DOHH2 (cell line): ENCODE results near the gene TECRL.

Experiments
- CTCF ChIP-seq: fragments of 200-600 bp; sonication (generic); IDR thresholded peaks from one replicate; pipeline ENCODE4 v1.5.1; 2014; ENCODE audit warnings: antibody characterized with exemption, mild to moderate bottlenecking, low read depth, low read length; ENCODE audit not compliant: poor library complexity, severe bottlenecking
- EZH2phosphoT487 ChIP-seq: fragments of 200-600 bp; sonication (generic); IDR thresholded peaks from 2 replicates; pipeline ENCODE4 v1.6.1; 2017; ENCODE audit warnings: borderline replicate concordance, mild to moderate bottlenecking, antibody characterized with exemption, low read length, moderate library complexity, mixed read lengths

- TF ChIP-seq CTCF (no peak), EZH2phosphoT487 (no peak)
These were observed 8.7 kb upstream of the TECRL start for GRCh38 chr4:64417974-64418373.
